ENCODE measurements around the gene COMT. TPM values are rescaled to one million over a fixed set of nuclear protein-coding genes. Genes with fewer than 3 reads are reported as not detected.

The COMT gene
- total RNA-seq, 1 experiment from 2014 or later, result 72.0 TPM

GRCh38 chr22:19898145-19898544 is 43.4 kb upstream of the COMT start:
- H3K79me2 ChIP-seq (ENCODE audit: low read length), result no peaks in the 10 kb centered on the region
- no peak overlapping the region for H3K9ac ChIP-seq (ENCODE audit: low read length)
- H2AFZ ChIP-seq (ENCODE audit: low read length), result no peak overlapping the region
- no peak overlapping the region for H3K4me3 ChIP-seq (ENCODE audit: low read length)
- no peak overlapping the region for H3K27ac ChIP-seq (ENCODE audit: low read length)
- no peaks in the 10 kb centered on the region for H3K9me3 ChIP-seq (ENCODE audit: low read length)
- no peaks in the 10 kb centered on the region for H3K36me3 ChIP-seq (ENCODE audit: insufficient read depth, low read length)
- no peak overlapping the region for H3K4me2 ChIP-seq (ENCODE audit: low read depth, low read length, poor library complexity, severe bottlenecking)
- DNase-seq, result no peak
- no peaks in the 10 kb centered on the region for H3K9me2 ChIP-seq (replicated peaks; ENCODE audit: insufficient read depth, low read length)
- H3K4me1 ChIP-seq (ENCODE audit: low read length), result peaks cover 18% of the 10 kb centered on the region
- no peaks in the 10 kb centered on the region for H3K27me3 ChIP-seq (ENCODE audit: low read length)
- no peaks in the 10 kb centered on the region for H4K20me1 ChIP-seq (ENCODE audit: insufficient read depth, low read depth, low read length)

DNA sequence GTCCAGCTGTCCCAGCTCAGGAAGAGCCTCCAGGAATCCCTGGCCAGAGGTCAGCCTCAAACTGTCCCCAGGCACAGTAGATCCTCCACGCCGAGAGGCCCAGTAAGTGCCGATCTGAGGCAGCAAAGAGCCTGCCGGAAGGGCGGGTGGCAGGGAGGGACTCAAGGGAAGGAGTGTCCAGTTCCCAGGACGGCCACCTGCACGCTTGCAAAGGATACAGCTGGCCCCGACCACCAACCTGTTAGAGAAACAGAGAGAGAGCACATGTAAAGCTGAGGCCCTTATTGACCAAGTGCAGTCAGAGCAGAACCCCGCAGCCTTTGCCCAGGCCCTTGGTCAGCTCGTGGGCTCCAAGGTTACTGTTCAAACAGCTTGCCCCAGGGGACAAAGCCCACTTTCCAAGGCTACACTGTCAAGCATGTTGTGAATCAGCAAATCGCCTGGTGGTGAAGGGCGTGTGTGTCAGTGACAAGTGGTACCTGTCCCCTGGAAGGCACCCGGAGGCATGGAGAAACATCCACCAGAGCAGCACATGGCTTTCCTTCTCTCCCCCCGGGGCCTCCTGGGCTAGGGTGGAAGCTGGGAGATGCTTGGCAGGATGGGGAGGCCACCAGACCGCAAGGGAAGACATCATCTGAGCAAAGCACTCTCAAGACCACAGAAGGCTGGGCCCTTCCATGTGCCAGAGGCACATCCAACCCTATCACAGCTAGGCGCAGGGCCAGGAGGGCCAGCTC is 42.6 kb upstream of the COMT start:
- H3K27me3 ChIP-seq (ENCODE audit: low read length), result no peaks in the 10 kb centered on the region
- H3K9me2 ChIP-seq (replicated peaks; ENCODE audit: insufficient read depth, low read length), result no peaks in the 10 kb centered on the region
- H3K36me3 ChIP-seq (ENCODE audit: insufficient read depth, low read length), result no peaks in the 10 kb centered on the region
- H3K4me3 ChIP-seq (ENCODE audit: low read length), result no peak overlapping the region
- H2AFZ ChIP-seq (ENCODE audit: low read length), result no peak overlapping the region
- no peak overlapping the region for H3K9ac ChIP-seq (ENCODE audit: low read length)
- H4K20me1 ChIP-seq (ENCODE audit: insufficient read depth, low read depth, low read length), result no peaks in the 10 kb centered on the region
- peaks cover 18% of the 10 kb centered on the region for H3K4me1 ChIP-seq (ENCODE audit: low read length)
- no peaks in the 10 kb centered on the region for H3K9me3 ChIP-seq (ENCODE audit: low read length)
- no peak overlapping the region for H3K4me2 ChIP-seq (ENCODE audit: low read depth, low read length, poor library complexity, severe bottlenecking)
- H3K79me2 ChIP-seq (ENCODE audit: low read length), result no peaks in the 10 kb centered on the region
- DNase-seq, result no peak
- no peak overlapping the region for H3K27ac ChIP-seq (ENCODE audit: low read length)

DNA sequence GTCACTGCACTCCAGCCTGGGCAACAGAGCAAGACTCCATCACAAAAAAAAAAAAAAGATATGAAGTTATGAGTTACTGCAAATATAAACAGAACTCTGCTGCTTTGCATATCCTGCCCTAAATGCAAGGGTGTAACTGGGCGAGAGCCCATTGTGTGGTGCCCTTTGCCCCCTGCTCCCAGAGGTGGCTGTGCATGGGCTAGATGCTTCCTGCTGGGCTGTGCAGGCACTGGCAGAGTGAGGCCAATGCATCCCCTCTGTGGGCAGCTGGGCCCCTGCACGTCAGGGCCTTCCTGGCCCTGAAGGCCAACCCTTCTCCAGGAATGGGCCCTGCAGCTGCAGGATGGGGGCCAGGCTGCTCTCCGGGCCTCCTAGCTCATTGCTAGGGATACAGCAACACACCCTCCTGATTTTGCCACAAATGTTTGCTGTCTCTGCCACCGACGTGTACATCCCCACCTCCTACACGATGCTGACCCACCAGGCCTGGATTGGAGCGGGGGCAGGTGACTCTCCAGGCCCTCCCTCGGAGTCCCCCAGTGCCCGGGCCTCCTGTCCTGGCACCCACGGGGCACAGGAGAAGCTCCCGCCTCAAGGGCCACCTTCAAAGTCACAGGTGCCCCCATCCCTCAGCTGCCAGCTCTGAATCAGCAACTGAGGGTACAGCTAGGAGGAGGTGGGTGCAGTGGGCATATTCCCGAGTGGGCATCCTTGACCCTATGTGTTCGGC is 40.7 kb upstream of the COMT start:
- H2AFZ ChIP-seq (ENCODE audit: low read length), result no peak overlapping the region
- no peak overlapping the region for H3K9ac ChIP-seq (ENCODE audit: low read length)
- H3K79me2 ChIP-seq (ENCODE audit: low read length), result no peaks in the 10 kb centered on the region
- no peak overlapping the region for H3K4me3 ChIP-seq (ENCODE audit: low read length)
- H4K20me1 ChIP-seq (ENCODE audit: insufficient read depth, low read depth, low read length), result no peaks in the 10 kb centered on the region
- no peak overlapping the region for H3K4me2 ChIP-seq (ENCODE audit: low read depth, low read length, poor library complexity, severe bottlenecking)
- no peaks in the 10 kb centered on the region for H3K9me3 ChIP-seq (ENCODE audit: low read length)
- H3K27me3 ChIP-seq (ENCODE audit: low read length), result no peaks in the 10 kb centered on the region
- no peaks in the 10 kb centered on the region for H3K9me2 ChIP-seq (replicated peaks; ENCODE audit: insufficient read depth, low read length)
- peaks cover 18% of the 10 kb centered on the region for H3K4me1 ChIP-seq (ENCODE audit: low read length)
- no peak overlapping the region for H3K27ac ChIP-seq (ENCODE audit: low read length)
- no peak for DNase-seq
- no peaks in the 10 kb centered on the region for H3K36me3 ChIP-seq (ENCODE audit: insufficient read depth, low read length)

GRCh38 chr22:19901577-19902244 is 39.9 kb upstream of the COMT start:
- no peak overlapping the region for H3K27ac ChIP-seq (ENCODE audit: low read length)
- no peaks in the 10 kb centered on the region for H3K9me2 ChIP-seq (replicated peaks; ENCODE audit: insufficient read depth, low read length)
- H3K27me3 ChIP-seq (ENCODE audit: low read length), result no peaks in the 10 kb centered on the region
- no peaks in the 10 kb centered on the region for H3K79me2 ChIP-seq (ENCODE audit: low read length)
- no peak overlapping the region for H3K9ac ChIP-seq (ENCODE audit: low read length)
- no peaks in the 10 kb centered on the region for H3K9me3 ChIP-seq (ENCODE audit: low read length)
- no peak overlapping the region for H3K4me3 ChIP-seq (ENCODE audit: low read length)
- no peaks in the 10 kb centered on the region for H3K36me3 ChIP-seq (ENCODE audit: insufficient read depth, low read length)
- no peak overlapping the region for H2AFZ ChIP-seq (ENCODE audit: low read length)
- no peak overlapping the region for H3K4me2 ChIP-seq (ENCODE audit: low read depth, low read length, poor library complexity, severe bottlenecking)
- H4K20me1 ChIP-seq (ENCODE audit: insufficient read depth, low read depth, low read length), result no peaks in the 10 kb centered on the region
- H3K4me1 ChIP-seq (ENCODE audit: low read length), result peaks cover 15% of the 10 kb centered on the region
- DNase-seq, result no peak

DNA sequence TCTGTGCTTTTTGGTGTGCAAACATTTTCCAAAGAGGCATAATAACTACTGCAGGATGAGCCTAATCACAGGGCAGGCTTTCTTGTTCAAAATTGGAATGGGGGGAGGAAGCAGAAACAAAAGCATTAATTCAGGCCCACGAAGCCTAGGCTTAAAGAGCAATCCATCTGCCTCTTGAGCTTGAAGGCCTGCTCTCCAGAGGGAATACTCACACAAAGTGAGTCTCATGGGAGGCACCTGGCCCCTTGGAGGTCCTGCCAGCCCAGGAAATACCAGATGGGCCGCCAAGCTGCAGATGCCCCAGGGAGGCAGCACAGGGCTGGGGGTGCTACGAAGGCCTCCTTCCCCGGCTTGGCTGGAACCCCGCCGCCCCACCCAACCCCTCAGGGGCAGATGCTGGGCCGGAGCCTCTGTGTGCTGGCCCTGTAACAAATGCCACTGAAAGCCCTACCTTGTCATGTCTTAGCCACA is 39.3 kb upstream of the COMT start:
- H3K36me3 ChIP-seq (ENCODE audit: insufficient read depth, low read length), result no peaks in the 10 kb centered on the region
- no peak overlapping the region for H3K4me2 ChIP-seq (ENCODE audit: low read depth, low read length, poor library complexity, severe bottlenecking)
- no peak for DNase-seq
- H3K27ac ChIP-seq (ENCODE audit: low read length), result no peak overlapping the region
- H4K20me1 ChIP-seq (ENCODE audit: insufficient read depth, low read depth, low read length), result no peaks in the 10 kb centered on the region
- H3K9me3 ChIP-seq (ENCODE audit: low read length), result no peaks in the 10 kb centered on the region
- H3K4me1 ChIP-seq (ENCODE audit: low read length), result peaks cover 11% of the 10 kb centered on the region
- no peaks in the 10 kb centered on the region for H3K9me2 ChIP-seq (replicated peaks; ENCODE audit: insufficient read depth, low read length)
- H2AFZ ChIP-seq (ENCODE audit: low read length), result no peak overlapping the region
- no peak overlapping the region for H3K9ac ChIP-seq (ENCODE audit: low read length)
- H3K4me3 ChIP-seq (ENCODE audit: low read length), result no peak overlapping the region
- H3K79me2 ChIP-seq (ENCODE audit: low read length), result no peaks in the 10 kb centered on the region
- H3K27me3 ChIP-seq (ENCODE audit: low read length), result no peaks in the 10 kb centered on the region

DNA sequence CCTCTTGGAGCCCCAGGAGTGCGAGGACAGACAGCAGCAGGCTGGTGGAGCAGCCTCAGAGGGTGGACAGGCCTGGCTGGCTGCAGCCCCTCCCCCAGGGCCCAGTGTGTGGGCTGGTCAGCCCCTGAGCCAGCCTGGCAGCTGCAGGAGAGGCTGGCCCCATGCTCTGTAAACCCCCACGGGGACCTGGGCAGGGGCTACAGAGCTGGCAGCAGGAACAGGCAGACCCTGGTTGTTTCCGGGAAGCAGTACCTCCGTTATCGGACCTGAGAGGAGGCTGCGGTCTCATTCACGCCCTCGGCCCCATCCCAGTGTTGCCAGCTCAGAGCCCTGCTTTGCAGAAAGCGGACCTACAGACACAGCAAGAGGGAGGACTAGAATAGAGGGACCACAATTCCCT is 38.5 kb upstream of the COMT start:
- Histone ChIP-seq H3K36me3 (ENCODE audit: insufficient read depth, low read length) (no peaks in the 10 kb centered on the region), H3K9ac (ENCODE audit: low read length) (no peak overlapping the region), H3K4me2 (ENCODE audit: low read depth, low read length, poor library complexity, severe bottlenecking) (no peak overlapping the region), H3K9me2 (replicated peaks; ENCODE audit: insufficient read depth, low read length) (no peaks in the 10 kb centered on the region), H3K79me2 (ENCODE audit: low read length) (no peaks in the 10 kb centered on the region), H3K27me3 (ENCODE audit: low read length) (no peaks in the 10 kb centered on the region), H3K4me3 (ENCODE audit: low read length) (no peak overlapping the region), H3K27ac (ENCODE audit: low read length) (no peak overlapping the region), H3K4me1 (ENCODE audit: low read length) (peaks cover 11% of the 10 kb centered on the region), H3K9me3 (ENCODE audit: low read length) (no peaks in the 10 kb centered on the region), H4K20me1 (ENCODE audit: insufficient read depth, low read depth, low read length) (no peaks in the 10 kb centered on the region), H2AFZ (ENCODE audit: low read length) (no peak overlapping the region)
- DNase-seq, result no peak

DNA sequence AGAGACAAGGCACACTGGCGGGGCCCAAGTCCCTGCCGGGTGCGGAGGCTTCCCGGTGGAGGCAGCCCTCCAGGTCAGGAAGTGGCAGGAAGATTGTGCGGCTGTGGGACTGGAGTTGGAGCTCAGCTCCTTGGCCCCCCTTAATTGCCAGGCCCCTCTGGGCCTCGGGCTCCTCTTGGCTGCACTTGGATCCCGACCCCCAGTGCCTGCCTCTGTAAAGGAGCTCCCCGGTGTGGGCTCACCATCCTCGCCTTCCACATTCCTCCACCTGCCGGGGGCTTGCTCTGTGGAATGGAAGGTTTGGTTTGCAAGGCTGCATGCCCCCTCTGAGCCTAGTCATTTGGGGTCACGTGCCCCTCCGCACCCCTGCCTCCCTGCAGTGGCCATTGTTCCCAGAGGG is 38.1 kb upstream of the COMT start:
- H3K9me3 ChIP-seq (ENCODE audit: low read length), result no peaks in the 10 kb centered on the region
- no peak overlapping the region for H3K27ac ChIP-seq (ENCODE audit: low read length)
- no peak for DNase-seq
- H3K4me3 ChIP-seq (ENCODE audit: low read length), result no peak overlapping the region
- no peaks in the 10 kb centered on the region for H3K36me3 ChIP-seq (ENCODE audit: insufficient read depth, low read length)
- no peaks in the 10 kb centered on the region for H3K9me2 ChIP-seq (replicated peaks; ENCODE audit: insufficient read depth, low read length)
- H3K4me2 ChIP-seq (ENCODE audit: low read depth, low read length, poor library complexity, severe bottlenecking), result no peak overlapping the region
- H4K20me1 ChIP-seq (ENCODE audit: insufficient read depth, low read depth, low read length), result no peaks in the 10 kb centered on the region
- H3K9ac ChIP-seq (ENCODE audit: low read length), result no peak overlapping the region
- no peaks in the 10 kb centered on the region for H3K27me3 ChIP-seq (ENCODE audit: low read length)
- H3K4me1 ChIP-seq (ENCODE audit: low read length), result peaks cover 11% of the 10 kb centered on the region
- H2AFZ ChIP-seq (ENCODE audit: low read length), result no peak overlapping the region
- H3K79me2 ChIP-seq (ENCODE audit: low read length), result no peaks in the 10 kb centered on the region

DNA sequence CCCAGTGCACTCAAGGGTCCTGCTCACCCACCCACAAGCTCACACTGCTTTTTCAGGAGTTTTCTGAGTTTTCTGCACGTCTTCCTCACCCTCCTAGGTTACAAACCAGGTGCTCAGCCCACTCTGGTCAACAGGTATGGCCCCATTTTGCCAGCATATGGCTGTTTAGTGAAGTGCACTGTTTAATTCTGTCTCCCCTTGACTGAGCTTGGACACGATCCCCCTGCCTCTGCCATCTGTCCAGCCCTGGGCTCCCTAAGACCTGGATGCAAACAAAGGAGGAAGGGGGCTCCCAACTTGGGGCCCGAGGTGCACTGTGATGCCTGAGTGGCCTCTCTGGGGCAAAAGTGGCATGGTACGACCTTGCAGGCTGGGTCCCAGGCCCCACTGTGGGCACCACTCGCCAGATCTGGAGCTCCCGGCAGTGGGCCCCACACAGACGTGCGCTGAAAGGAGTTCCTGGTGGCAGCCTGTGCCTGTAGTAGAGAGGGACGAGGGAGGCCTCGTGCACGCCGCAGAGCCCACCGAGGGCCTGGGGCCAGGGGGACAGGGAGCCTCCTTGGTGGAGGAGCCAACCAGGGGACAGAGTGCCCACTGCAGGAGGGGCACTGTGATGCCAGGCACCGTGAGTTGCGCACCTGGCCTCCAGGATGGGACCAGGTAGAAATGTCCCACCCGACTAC is 37.3 kb upstream of the COMT start:
- Histone ChIP-seq H3K9me3 (ENCODE audit: low read length) (no peaks in the 10 kb centered on the region), H3K4me3 (ENCODE audit: low read length) (no peak overlapping the region)

More for the DNA sequence above, 37.3 kb upstream of the COMT start:
- Histone ChIP-seq H3K4me1 (ENCODE audit: low read length) (peaks cover 11% of the 10 kb centered on the region), H3K79me2 (ENCODE audit: low read length) (no peaks in the 10 kb centered on the region), H3K9me2 (replicated peaks; ENCODE audit: insufficient read depth, low read length) (no peaks in the 10 kb centered on the region), H3K9ac (ENCODE audit: low read length) (no peak overlapping the region), H2AFZ (ENCODE audit: low read length) (no peak overlapping the region), H3K36me3 (ENCODE audit: insufficient read depth, low read length) (no peaks in the 10 kb centered on the region), H3K27ac (ENCODE audit: low read length) (no peak overlapping the region), H3K4me2 (ENCODE audit: low read depth, low read length, poor library complexity, severe bottlenecking) (no peak overlapping the region), H4K20me1 (ENCODE audit: insufficient read depth, low read depth, low read length) (no peaks in the 10 kb centered on the region), H3K27me3 (ENCODE audit: low read length) (no peaks in the 10 kb centered on the region)
- DNase-seq, result no peak

All from Karpas-422 (cell line).